NK-92 treated with Interleukin-12 subunit alpha and Interleukin-12 subunit beta, amount 100 ng/mL, for 24 hours (cell line): ENCODE measurements around the gene PARD3.

Source experiments
- DNase-seq: peaks from one replicate; lab custom pipeline; 2025; lab: John Stamatoyannopoulos, UW

The PARD3 gene

DNA sequence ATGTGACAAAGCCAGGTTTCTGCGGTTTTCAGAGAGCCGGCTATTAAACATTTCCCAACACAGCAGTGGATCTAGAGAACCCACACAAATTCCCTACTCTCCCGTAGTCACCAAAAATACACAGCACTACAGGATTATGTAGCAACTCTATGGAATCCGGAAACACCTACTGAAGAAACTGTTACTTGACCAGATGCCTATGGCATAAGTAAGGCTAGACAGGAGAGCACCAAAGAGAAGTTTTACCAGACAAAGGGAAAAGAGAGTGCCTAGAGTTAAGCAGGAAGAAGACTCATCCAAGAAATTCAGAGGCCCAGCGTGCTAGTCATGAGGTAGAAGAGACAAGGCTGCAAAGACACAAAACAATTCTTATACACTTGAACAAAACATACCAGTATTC is 321.1 kb downstream of the PARD3 start:
- DNase-seq: no peak

DNA sequence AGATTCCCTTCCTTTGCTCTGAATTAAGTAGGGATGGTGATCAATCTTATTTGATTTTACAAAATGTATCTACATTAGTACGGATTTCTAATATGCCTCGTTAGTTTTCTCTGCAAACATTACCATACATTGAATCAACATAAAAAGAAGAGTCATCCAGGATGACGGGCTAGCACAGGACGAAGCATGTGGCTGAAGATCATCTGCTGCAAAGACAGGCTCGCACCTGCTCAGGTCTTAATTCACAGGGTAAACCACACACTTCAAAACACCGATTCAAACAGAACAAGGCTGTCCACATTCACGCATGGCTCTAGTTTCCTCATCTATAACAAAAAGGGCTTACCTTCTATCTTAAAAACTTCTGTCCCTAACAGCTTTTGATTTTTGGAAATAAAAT is 323.0 kb downstream of the PARD3 start:
- DNase-seq: no peak

DNA sequence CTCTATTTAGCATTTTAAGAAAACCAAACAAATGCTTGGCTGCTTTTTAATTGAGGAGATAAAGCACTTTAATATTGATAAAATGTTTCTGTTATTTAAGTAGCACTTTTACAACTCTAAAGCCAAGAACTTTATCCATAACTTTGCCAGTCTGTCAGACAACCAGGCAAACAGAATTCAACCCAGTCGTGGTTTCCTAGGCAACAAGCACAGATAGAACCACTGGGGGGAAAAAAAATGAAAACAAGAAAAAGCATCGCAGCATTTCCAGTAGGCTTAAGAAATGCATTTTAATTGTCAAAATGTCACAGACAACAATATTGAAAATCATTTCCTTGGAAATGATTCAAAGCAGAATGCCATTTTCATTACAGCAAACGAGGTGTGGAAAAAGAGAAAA is 323.4 kb downstream of the PARD3 start:
- DNase-seq: no peak

DNA sequence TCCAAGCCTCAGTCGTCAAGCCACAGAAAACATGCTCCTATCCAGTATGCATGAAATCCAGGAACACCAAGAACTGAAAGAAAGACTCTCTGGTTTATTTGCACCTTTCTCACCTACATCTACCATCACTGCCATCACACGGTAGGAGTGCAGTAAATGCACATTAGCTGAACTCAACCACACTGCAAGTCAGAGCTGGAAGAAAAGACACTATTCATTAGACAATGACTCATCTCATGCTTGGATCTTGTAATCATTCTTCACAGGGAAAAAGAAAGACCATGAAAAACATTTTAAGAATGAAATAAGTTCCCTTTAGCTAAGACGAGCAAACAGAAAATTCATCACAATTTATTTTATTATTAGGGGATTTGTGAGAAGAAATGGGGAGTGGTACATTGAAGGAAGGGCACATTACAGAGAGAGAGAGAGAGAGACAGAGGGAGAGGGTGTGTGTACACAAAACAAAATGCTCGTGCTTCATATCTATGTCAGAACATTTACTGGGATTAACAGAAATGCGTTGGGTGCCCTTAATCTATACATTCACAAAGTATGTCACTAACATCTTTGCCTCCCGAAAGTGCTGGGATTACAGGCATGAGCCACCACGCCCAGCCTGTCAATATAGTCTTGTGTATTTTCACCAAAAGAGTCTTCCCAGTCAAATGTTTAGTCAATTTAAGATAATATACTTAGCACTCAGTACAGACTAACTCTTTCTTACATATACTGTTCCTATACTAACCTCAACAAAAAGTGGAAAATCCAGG is 324.9 kb downstream of the PARD3 start:
- no peak for DNase-seq

DNA sequence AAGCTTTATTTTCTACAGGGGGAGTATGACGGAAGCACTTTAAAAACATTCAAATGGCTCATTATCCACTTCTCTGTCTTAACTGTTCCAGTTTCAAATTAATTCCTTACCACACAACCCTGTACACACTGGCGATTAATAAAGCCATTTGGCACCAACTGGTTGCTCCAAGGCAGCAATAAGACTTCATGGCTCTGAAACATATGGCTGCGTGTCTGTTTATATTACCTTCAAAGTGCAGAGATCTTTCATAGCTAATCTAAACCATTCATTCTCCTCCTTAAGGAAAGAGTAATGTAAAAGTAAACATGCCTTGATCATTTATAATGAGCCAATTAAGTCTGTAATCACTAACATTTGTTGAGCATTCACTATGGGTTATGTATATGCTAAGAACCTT is 325.7 kb downstream of the PARD3 start:
- no peak for DNase-seq

DNA sequence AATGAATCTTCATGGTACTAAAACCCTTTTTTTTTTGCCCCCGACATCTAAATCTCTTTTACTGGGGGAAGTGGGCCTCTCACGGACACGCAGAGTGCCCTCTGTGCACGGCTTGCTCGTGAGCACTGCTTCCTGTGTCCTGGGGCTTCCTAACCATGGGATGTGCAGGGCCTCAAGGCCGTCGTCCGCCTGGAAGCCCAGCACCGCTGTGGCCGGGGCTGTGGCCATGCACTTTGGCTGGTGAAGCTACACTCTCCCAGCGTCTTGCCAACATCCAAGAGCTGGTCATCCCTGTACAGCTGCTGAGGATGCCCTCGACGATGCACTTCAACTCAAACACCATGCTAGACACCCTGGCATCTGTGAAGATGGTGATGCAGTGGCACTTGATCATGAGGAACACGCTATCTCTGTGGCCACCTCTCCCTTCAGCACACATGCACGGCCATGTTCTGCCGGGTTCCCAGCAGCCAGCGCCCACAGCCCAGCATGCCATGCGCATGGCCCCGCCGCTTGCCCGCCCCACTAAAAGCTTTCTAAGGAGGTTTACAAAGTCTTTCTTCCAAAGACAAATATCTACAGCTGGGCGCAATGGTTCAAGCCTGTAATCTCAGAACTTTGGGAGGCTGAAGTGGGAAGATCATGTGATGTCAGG is 326.5 kb downstream of the PARD3 start:
- no peak for DNase-seq

DNA sequence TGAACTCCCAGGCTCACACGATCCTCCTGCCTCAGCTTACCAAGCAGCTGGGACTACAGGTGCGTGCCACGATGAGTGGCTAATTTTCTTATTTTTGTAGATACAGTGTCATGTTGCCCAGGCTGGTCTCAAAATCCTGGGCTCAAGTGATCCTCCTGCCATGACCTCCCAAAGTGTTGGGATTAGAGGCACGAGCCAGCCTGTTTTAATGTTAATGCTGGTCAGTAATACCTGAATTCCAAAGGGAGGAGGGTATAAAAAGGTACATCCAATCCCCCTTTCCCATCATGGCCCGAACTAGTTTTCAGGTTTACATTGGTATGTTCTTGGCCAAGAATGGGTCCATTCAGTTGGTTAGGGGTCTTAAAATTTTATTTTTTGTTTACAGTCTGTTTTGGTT is 329.1 kb downstream of the PARD3 start:
- DNase-seq: no peak

DNA sequence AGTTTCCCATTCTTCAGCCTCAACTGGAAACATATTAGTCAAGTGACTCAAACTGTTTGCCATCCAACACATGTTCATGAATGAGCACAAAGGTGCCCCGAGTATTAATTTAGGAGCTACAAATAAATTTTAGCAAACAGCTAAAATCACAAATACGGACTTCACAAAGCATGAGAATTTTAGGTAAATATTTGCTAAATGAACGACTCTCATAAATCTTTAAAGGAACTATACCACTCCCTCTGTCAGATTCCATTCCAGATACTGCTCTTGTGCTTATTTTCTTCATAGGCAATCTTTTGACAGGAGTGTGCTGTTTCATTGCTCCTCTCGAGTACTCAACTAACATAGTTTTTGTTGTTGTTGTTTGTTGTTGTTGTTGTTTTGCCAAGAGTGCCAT is 330.9 kb downstream of the PARD3 start:
- DNase-seq: no peak

DNA sequence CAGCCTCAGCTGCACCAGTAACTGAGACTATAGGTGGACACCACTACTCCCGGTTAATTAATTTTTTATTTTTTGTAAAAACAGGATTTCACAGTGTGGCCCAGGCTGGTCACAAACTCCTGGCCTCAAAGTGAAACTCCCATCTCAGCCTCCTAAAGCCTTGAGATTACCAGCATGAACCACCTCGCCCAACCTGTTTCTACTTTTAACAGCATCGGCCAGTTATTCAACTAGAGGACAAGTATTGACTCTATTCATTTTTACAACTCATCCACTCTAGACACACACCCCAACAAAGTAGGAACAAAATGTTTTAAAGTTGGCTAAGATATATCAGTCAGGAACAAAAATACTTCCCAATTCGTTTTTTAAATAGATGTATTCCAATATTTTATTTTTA is 334.8 kb downstream of the PARD3 start:
- DNase-seq: no peak

DNA sequence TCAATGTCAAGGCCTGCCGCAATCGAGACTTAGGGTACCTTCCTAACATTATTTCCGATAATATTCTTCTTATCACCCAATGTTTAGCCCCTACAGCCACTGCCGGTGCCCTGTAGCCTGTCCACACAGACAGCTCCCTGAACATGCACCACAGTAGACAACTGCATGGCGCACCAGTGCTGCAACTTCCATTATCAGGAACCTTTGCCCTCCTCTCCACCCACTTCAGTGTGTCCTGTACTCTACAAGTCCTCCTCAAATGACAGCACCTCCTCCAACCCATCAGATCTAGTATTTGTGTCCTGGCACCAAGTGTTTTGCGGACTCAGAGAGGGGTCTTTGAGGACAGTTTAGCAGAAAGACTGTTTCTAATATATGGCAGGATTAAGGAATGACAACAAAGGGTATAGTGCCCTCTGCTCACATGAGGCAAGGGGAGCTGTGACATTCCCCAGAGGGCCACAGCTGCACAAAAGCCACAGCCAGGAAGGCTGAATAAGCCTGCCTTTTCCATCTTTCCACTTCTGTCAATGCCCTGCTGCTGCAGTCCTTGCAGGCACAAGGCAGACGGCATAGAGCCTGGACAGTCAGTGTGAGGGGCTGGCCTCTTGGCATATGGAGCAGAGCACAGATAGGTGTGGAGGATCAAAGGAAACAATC is 335.4 kb downstream of the PARD3 start:
- DNase-seq: no peak

DNA sequence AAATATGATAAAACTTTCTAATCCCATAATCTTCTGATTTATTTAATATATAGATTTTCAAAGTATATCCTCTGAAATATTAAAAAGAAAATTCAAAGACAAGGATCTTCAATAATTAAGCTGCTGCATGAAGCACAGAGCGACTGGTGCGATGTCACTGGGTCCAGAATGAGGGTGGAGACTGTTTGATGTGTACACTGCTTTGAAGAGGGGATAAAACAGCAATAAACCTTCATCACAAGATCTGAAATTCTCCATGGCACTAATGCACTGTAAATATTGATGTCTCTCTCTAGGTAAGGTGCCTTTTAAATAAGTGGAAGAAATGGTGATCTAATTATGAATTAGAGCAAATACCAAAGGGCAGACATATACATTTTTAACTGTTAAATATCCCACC is 337.8 kb downstream of the PARD3 start:
- DNase-seq: no peak

DNA sequence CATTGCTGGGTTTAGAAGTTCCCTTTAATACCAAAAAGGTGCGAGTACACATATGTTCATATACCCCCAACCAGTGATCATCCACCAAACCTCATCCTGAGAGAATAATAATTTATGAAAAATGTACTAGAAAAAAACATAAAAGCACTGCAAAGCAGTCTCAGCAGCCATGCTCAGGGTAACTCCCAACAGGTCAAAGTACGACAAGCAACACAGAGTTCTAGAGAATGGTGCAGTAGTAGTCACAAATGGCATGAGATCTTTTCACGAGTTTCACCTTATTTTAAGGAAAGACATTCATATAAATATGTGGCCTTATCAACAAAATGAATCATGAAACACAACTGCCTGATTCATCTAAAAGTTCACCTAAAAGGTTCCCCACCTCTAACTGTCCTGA is 338.5 kb downstream of the PARD3 start:
- no peak for DNase-seq

DNA sequence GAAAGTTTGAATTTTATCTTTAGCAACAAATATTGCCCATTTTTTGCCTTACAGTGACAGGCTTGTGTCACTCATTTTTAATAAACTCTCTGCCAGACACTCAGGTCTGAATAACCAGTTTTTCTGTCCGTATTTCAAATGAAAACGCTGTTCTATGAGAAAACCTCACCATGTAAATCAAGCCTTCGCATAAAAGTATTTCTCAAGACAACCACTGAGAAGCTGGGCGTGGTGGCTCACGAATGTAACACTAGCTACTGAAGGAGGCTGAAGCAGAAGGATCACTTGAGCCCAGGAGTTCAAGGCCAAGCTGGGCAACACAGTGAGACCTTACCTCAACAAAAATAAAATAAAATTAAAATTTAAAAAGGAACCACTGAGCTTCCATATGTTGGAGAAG is 339.3 kb downstream of the PARD3 start:
- no peak for DNase-seq

DNA sequence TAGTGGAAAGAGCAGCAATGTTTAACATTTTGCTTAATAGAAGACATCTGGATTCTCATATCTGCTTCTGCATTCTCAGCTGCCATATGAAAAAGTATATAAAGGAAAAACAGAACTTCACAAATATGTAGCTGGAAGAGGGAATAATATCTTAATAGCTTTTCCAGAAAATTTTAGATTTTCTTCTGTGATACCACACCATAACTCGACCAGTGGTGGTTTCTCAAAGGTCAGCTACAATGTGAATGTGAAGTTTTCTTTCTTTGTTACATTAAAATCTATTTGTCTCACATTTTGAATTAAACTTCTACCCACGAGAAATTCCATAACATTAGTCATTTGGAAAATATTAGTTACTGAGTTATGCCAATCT is 339.8 kb downstream of the PARD3 start:
- no peak for DNase-seq

DNA sequence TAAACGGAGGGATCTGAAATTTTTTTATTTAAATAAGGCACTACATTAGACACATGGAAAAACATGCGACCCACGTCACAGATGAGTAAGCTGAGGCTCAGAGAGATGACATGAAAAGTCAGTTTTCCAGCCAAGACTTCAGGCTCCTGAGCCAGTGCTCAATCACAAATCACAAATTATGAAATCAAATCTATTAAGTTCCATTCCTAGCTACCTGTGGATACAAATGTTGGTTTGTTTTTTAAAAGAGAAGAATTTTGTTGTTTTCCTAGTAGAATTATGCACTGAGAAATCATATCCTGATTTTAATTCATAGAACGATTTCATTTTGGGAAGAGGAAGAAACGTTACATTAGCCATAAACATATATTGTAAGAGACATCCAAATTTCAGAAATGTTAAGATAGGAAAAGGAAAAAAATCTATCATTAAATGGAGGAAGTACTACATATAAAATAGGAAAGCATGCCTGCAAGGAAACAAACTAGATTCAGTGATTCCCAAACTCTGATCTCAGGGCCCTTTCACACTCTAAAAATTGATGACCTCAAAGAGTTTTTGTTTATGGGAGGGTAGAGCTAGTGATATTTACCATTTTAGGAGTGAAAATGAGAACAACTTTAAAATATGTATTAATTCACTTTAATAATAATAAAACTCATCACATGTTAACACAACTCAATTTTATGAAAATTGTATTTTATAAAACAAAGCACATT is 340.4 kb downstream of the PARD3 start:
- DNase-seq: no peak

DNA sequence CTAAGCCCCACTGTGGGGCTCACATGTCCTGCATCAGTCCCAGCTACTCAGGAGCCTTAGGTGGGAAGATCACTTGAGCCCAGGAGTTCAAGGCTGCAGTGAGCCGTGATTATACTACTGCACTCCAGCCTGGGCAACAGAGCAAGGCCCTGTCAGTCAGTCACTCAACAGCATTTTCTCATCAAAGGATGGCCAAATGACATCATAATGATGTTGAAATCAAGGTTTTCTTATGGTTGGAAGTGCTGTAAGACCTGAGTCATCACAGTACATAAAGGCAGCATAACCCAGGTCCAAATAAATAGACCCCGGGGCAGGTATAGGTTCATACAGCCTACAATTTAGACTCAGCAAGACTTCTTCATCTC is 341.1 kb downstream of the PARD3 start:
- no peak for DNase-seq

DNA sequence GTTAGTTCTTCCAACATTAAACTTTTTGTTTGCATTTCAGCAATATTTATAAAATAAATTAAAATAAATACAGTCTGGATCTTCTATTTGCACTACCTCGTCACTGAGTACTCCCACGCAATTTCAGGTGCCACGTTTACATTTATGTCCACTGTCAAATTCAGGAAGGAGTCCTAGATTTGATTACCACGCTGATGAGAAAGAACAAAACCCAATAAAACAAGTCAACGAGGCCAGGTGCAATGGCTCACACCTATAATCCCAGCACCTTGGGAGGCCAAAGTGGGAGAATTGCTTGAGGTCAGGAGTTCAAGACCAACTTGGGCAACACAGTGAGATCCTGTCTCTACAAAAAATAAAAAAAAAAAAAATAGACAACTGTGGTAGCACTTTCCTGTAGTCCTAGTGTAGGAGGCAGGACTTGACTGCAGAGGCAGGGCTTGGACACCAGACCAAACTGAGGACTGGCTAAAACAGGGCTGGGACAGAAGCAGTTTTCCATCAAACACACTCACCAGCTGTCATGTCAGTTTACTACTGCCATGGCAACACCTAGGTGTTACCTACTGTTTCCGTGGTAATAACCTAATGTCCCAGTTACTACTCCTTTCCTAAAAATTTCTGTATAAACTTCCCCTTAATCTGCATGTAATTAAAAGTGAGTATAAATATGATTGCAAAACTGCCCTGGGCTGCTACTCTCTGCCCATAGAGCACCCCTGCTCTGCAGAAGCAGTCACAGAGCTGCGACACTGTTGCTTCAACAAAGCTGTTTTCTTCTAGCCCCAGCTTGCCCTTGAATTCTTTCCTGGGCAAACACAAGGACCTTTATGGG is 341.7 kb downstream of the PARD3 start:
- no peak for DNase-seq

DNA sequence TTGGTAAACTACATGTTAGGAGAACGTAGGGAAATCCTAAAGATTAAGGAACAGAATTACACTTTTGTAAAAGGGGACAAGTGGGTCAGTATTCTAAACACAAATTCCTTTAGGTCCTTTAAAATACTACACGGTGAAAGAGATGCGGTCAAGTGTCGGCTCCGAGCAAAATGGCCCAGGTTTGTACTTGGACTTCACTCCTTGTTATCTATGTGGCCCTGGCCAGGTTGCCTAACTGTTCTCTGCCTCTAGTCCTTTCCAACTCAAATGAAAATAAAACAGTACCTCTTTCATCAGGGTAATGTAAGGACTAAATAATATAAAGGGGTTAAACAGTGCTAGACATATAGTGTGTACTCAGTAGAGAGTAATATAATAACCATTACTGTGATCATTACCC is 344.8 kb downstream of the PARD3 start:
- DNase-seq: no peak

DNA sequence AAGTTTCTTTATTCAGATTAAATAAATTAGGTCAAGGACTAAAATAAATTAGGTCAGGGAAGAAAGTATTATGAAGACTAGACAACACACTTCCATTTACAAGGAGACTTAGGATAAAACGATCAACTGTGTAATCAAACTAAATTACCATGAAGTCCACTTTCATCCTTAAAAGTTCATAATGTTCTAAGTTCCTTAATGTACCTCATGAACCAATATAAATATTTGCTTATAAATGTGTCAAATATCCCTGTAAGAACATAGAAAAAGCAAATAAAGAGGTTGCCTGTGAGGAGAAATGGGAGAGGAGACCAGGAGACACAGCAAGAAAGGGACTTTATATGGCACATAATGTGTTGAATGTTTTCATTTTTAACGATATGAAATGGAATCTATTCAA is 345.6 kb downstream of the PARD3 start:
- DNase-seq: no peak

DNA sequence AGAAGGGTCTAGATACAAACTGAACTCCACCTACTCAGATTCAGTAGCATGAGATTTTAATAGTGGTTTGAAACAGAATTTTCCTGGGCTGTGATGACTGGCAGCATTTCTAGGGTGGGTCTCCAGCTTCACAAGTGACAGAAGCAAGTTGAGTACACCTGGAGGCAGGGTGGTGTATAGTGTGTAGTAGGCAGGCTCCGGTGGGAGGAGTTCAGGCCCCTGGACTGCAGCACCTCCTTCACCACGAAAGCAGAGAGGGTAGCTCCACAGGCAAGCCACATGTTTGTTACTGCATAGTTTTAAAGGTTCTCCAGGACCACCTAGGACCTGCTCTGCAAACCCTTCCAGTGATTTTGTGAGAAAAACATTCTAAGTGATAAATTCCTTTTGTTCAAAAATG is 347.2 kb downstream of the PARD3 start:
- no peak for DNase-seq

DNA sequence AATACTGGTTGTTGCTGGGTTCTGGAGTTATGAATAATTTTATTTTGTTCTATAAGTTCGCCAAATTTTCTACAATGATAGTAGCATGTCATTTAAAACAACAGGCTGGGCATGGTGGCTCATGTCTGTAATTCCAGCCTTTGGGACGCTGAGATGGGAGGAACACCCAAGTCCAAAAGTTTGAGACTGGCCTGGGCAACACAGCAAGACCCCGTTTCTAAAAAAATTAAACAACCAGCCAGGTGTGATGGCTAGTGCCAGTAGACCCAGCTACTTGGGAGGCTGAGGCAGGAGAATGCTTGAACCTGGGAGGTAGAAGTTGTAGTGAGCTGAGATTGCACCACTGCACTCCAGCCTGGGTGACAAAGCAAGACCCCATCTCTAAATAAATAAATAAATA is 347.7 kb downstream of the PARD3 start:
- DNase-seq: no peak

DNA sequence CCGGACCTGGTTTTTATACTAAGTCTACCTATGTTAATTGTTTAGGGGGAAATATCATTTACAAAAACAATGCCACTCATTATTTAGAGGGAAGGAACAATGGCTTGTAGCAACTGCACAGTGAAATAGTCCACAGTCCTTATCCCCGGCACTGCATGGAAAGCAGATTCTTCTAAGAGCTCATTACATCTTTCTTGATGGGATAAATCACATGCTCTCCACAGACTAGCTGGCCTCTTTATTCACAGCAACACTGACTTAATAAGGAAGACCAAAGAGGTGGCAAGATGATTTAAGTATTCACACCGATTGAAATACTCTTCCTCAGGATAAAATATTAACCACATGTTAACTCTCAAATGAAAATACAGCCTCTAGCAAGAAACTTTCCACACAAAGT is 349.4 kb downstream of the PARD3 start:
- no peak for DNase-seq
